Measurements from ENCODE around the gene HERPUD2.
"Not testable (repeated sequence)": the region's sequence is repeated elsewhere in the genome, so short reads cannot be mapped to it uniquely, and the experiment has no call there.

The HERPUD2 gene

GRCh38 chr7:35670856-35671569 lies 23.9 kb downstream of the HERPUD2 start:
- Histone ChIP-seq H3K4me1 (ENCODE audit: control insufficient read depth, low read depth, low read length) (peaks cover 30% of the 10 kb centered on the region), H3K9me3 (ENCODE audit: control insufficient read depth, low read depth, low read length) (peaks cover 5% of the 10 kb centered on the region), H3K36me3 (ENCODE audit: control insufficient read depth, low read depth, low read length) (peaks cover 11% of the 10 kb centered on the region), H3K27me3 (ENCODE audit: control insufficient read depth, insufficient read depth, low read length) (no peaks in the 10 kb centered on the region), H3K27ac (ENCODE audit: low read length) (peak overlapping the region; percentile 91), H3K4me3 (ENCODE audit: low read length) (peak overlapping the region; percentile 18), H3K9ac (ENCODE audit: low read length) (peak overlapping the region; percentile 61)

DNA sequence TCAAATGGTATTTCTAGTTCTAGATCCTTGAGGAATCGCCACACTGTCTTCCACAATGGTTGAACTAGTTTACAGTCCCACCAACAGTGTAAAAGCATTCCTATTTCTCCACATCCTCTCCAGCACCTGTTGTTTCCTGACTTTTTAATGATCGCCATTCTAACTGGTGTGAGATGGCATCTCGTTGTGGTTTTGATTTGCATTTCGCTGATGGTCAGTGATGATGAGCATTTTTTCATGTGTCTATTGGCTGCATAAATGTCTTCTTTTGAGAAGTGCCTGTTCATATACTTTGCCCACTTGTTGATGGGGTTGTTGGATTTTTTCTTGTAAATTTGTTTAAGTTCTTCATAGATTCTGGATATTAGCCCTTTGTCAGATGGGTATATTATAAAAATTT lies 34.5 kb downstream of the HERPUD2 start:
- not testable (repeated sequence) for H3K9me3 ChIP-seq (ENCODE audit: control insufficient read depth, low read depth, low read length); H3K4me3 ChIP-seq (ENCODE audit: low read length); H3K27me3 ChIP-seq (ENCODE audit: control insufficient read depth, insufficient read depth, low read length); H3K27ac ChIP-seq (ENCODE audit: low read length); H3K9ac ChIP-seq (ENCODE audit: low read length); H3K36me3 ChIP-seq (ENCODE audit: control insufficient read depth, low read depth, low read length); H3K4me1 ChIP-seq (ENCODE audit: control insufficient read depth, low read depth, low read length)

DNA sequence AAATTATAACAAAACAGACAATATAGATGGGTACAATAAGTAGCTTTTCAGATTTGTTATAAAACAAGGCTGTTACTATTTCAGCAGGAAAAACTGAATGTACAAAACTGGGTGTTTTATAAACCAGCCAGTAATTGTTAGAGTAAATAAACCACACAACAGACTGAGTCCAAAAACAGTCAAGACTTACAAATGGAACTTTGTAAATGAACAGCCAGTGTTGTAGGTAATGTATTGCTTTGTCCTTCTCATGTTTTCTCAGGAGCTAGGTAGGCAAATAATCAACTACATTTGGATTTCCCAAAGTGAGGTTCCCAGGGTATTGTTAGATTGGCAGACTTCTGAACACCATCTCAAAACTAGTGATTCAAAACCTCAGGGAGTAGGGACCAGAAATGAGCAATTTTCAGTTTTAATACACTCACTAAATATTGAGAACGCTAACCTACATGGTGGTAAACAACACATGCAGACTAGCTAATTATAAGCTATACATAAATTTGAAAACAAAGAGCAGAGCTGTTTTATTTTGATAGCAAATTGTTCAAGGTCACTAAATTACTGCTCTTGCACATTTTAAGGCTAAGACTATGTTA lies 36.2 kb downstream of the HERPUD2 start:
- no peaks in the 10 kb centered on the region for H3K9me3 ChIP-seq (ENCODE audit: control insufficient read depth, low read depth, low read length)
- no peaks in the 10 kb centered on the region for H3K4me1 ChIP-seq (ENCODE audit: control insufficient read depth, low read depth, low read length)
- no peaks in the 10 kb centered on the region for H3K27me3 ChIP-seq (ENCODE audit: control insufficient read depth, insufficient read depth, low read length)
- H3K36me3 ChIP-seq (ENCODE audit: control insufficient read depth, low read depth, low read length): no peaks in the 10 kb centered on the region
- no peak overlapping the region for H3K4me3 ChIP-seq (ENCODE audit: low read length)
- no peak overlapping the region for H3K27ac ChIP-seq (ENCODE audit: low read length)
- H3K9ac ChIP-seq (ENCODE audit: low read length): no peak overlapping the region

GRCh38 chr7:35657125-35657524 lies 37.8 kb downstream of the HERPUD2 start:
- no peak overlapping the region for H3K4me3 ChIP-seq (ENCODE audit: low read length)
- no peak overlapping the region for H3K27ac ChIP-seq (ENCODE audit: low read length)
- H3K36me3 ChIP-seq (ENCODE audit: control insufficient read depth, low read depth, low read length): no peaks in the 10 kb centered on the region
- H3K9me3 ChIP-seq (ENCODE audit: control insufficient read depth, low read depth, low read length): no peaks in the 10 kb centered on the region
- H3K9ac ChIP-seq (ENCODE audit: low read length): no peak overlapping the region
- H3K4me1 ChIP-seq (ENCODE audit: control insufficient read depth, low read depth, low read length): no peaks in the 10 kb centered on the region
- no peaks in the 10 kb centered on the region for H3K27me3 ChIP-seq (ENCODE audit: control insufficient read depth, insufficient read depth, low read length)

DNA sequence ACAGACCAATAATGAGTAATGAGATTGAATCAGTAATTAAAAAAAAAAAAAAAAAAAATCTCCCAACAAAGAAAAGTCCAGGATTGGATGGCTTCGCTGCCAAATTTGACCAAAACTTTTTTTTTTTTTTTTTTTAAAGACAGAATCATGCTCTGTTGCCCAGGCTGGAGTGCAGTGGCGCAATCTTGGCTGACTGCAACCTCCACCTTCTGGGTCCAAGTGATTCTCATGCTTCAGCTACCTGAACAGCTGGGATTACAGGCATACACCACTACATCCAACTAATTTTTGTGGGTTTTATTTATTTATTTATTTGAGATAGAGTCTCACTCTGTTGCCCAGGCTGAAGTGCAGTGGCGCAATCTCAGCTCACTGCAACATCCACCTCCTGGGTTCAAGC lies 40.4 kb downstream of the HERPUD2 start:
- not testable (repeated sequence) for H3K36me3 ChIP-seq (ENCODE audit: control insufficient read depth, low read depth, low read length); H3K27me3 ChIP-seq (ENCODE audit: control insufficient read depth, insufficient read depth, low read length); H3K27ac ChIP-seq (ENCODE audit: low read length); H3K9me3 ChIP-seq (ENCODE audit: control insufficient read depth, low read depth, low read length); H3K4me3 ChIP-seq (ENCODE audit: low read length); H3K9ac ChIP-seq (ENCODE audit: low read length); H3K4me1 ChIP-seq (ENCODE audit: control insufficient read depth, low read depth, low read length)

- H3K27me3 ChIP-seq (ENCODE audit: control insufficient read depth, insufficient read depth, low read length): no peaks in the 10 kb centered on the region
- peaks cover 8% of the 10 kb centered on the region for H3K4me1 ChIP-seq (ENCODE audit: control insufficient read depth, low read depth, low read length)
- H3K27ac ChIP-seq (ENCODE audit: low read length): no peak overlapping the region
- no peak overlapping the region for H3K9ac ChIP-seq (ENCODE audit: low read length)
- H3K36me3 ChIP-seq (ENCODE audit: control insufficient read depth, low read depth, low read length): no peaks in the 10 kb centered on the region
- no peaks in the 10 kb centered on the region for H3K9me3 ChIP-seq (ENCODE audit: control insufficient read depth, low read depth, low read length)
- H3K4me3 ChIP-seq (ENCODE audit: low read length): no peak overlapping the region
Observed at GRCh38 chr7:35652124-35652523, 42.8 kb downstream of the HERPUD2 start.

DNA sequence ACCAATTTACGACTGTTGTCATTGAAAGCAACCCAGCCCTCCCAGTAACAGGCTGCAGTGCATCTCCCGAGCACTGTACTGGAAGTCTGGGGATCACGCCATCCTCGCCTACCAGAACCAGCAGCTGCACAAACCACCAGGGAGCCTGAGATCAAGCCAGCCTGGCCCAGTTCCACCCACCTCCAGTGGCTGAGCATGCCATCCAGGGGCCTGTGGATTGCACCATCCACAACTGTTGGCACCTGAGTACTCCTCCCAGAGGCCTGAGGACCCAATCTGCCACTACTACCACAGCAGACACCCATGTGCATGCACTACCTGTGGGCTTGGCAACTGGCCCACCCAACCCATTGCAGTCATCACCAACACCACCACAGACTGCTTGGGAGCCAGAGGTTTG lies 44.2 kb downstream of the HERPUD2 start:
- no peaks in the 10 kb centered on the region for H3K27me3 ChIP-seq (ENCODE audit: control insufficient read depth, insufficient read depth, low read length)
- no peaks in the 10 kb centered on the region for H3K36me3 ChIP-seq (ENCODE audit: control insufficient read depth, low read depth, low read length)
- no peak overlapping the region for H3K4me3 ChIP-seq (ENCODE audit: low read length)
- H3K9ac ChIP-seq (ENCODE audit: low read length): no peak overlapping the region
- H3K9me3 ChIP-seq (ENCODE audit: control insufficient read depth, low read depth, low read length): no peaks in the 10 kb centered on the region
- H3K27ac ChIP-seq (ENCODE audit: low read length): no peak overlapping the region
- peaks cover 18% of the 10 kb centered on the region for H3K4me1 ChIP-seq (ENCODE audit: control insufficient read depth, low read depth, low read length)

- H3K9ac ChIP-seq (ENCODE audit: low read length): no peak overlapping the region
- no peaks in the 10 kb centered on the region for H3K27me3 ChIP-seq (ENCODE audit: control insufficient read depth, insufficient read depth, low read length)
- no peak overlapping the region for H3K4me3 ChIP-seq (ENCODE audit: low read length)
- peaks cover 18% of the 10 kb centered on the region for H3K4me1 ChIP-seq (ENCODE audit: control insufficient read depth, low read depth, low read length)
- no peak overlapping the region for H3K27ac ChIP-seq (ENCODE audit: low read length)
- no peaks in the 10 kb centered on the region for H3K36me3 ChIP-seq (ENCODE audit: control insufficient read depth, low read depth, low read length)
- no peaks in the 10 kb centered on the region for H3K9me3 ChIP-seq (ENCODE audit: control insufficient read depth, low read depth, low read length)
Observed at GRCh38 chr7:35649711-35650110, 45.2 kb downstream of the HERPUD2 start.

GRCh38 chr7:35648367-35648766 lies 46.6 kb downstream of the HERPUD2 start:
- H3K9ac ChIP-seq (ENCODE audit: low read length): no peak overlapping the region
- peaks cover 18% of the 10 kb centered on the region for H3K4me1 ChIP-seq (ENCODE audit: control insufficient read depth, low read depth, low read length)
- no peaks in the 10 kb centered on the region for H3K36me3 ChIP-seq (ENCODE audit: control insufficient read depth, low read depth, low read length)
- no peaks in the 10 kb centered on the region for H3K27me3 ChIP-seq (ENCODE audit: control insufficient read depth, insufficient read depth, low read length)
- H3K27ac ChIP-seq (ENCODE audit: low read length): no peak overlapping the region
- no peaks in the 10 kb centered on the region for H3K9me3 ChIP-seq (ENCODE audit: control insufficient read depth, low read depth, low read length)
- H3K4me3 ChIP-seq (ENCODE audit: low read length): no peak overlapping the region

DNA sequence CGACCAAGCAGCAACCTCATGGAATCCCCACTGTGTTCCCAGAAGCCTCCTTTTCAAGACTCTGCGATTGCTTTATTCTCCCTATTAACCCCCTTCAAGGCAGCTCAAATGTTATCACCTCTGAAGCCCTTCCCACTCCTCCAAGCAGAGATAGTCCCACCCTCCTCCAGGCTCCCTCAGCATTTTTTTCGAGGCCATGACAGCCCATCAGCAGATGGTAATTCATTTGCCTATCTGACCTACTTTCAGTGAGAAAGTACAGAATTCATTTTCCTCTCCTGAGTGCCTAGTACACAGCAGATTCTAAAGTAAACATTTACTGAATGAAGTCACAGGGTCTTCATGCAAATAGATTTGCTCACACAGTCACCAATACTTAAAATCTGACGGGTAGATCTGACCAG lies 47.8 kb downstream of the HERPUD2 start:
- Histone ChIP-seq H3K4me3 (ENCODE audit: low read length) (peak overlapping the region; percentile 14), H3K36me3 (ENCODE audit: control insufficient read depth, low read depth, low read length) (no peaks in the 10 kb centered on the region), H3K4me1 (ENCODE audit: control insufficient read depth, low read depth, low read length) (peaks cover 18% of the 10 kb centered on the region), H3K27ac (ENCODE audit: low read length) (no peak overlapping the region), H3K9me3 (ENCODE audit: control insufficient read depth, low read depth, low read length) (no peaks in the 10 kb centered on the region), H3K9ac (ENCODE audit: low read length) (peak overlapping the region; percentile 38), H3K27me3 (ENCODE audit: control insufficient read depth, insufficient read depth, low read length) (no peaks in the 10 kb centered on the region)

GRCh38 chr7:35646289-35647023 lies 48.5 kb downstream of the HERPUD2 start:
- Histone ChIP-seq H3K36me3 (ENCODE audit: control insufficient read depth, low read depth, low read length) (no peaks in the 10 kb centered on the region), H3K27me3 (ENCODE audit: control insufficient read depth, insufficient read depth, low read length) (no peaks in the 10 kb centered on the region), H3K4me1 (ENCODE audit: control insufficient read depth, low read depth, low read length) (peaks cover 18% of the 10 kb centered on the region), H3K9ac (ENCODE audit: low read length) (peak overlapping the region; percentile 38), H3K27ac (ENCODE audit: low read length) (no peak overlapping the region), H3K9me3 (ENCODE audit: control insufficient read depth, low read depth, low read length) (no peaks in the 10 kb centered on the region), H3K4me3 (ENCODE audit: low read length) (peak overlapping the region; percentile 14)
